ENCODE data around the gene RAPGEF5.

The RAPGEF5 gene

GRCh38 chr7:22189230-22189629, 167.7 kb downstream of the RAPGEF5 start:
- no peak for DNase-seq
- intact Hi-C loops (cut with DNase I): no loop called here

- no peak for DNase-seq
Observed at GRCh38 chr7:22187691-22188348, 169.1 kb downstream of the RAPGEF5 start.

GRCh38 chr7:22185559-22185958, 171.4 kb downstream of the RAPGEF5 start:
- intact Hi-C loops (cut with DNase I): no loop called here
- peak in 19 of 42 donors; percentile 7 to 69 (median 48) for DNase-seq

More at GRCh38 chr7:22187691-22188348, 169.1 kb downstream of the RAPGEF5 start:
- intact Hi-C loops (cut with DNase I): no loop called here

DNA sequence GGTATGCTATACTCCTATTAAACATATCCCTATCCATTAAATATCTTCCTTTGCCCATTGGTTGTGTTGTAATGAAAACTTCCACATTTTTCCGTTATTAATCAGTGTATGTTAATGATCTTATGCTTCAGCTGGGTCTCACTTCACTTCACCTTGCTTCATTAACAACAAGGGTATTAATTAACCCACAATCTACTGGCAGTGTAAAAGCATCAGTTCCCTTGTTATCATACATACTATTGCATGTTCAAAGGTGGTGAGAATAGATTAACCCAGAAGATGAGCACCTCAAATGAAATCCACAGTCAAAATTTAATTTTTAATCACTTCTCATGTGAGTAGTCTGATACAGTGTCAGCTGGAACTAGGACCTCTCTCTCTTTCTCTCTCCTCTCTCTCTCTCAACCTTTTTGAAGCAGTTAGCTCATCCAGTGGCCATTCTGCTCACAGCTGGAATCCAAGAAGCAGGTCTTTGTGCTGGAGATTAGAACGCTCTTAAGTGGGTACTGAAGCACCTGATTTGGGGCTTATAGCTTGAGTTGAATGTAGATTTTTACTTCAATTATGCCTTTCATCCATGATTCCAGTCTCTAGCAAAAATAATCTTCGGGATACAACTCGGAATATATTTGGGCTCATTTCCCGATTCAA, 172.3 kb downstream of the RAPGEF5 start:
- intact Hi-C loops (cut with DNase I): no loop called here

DNA sequence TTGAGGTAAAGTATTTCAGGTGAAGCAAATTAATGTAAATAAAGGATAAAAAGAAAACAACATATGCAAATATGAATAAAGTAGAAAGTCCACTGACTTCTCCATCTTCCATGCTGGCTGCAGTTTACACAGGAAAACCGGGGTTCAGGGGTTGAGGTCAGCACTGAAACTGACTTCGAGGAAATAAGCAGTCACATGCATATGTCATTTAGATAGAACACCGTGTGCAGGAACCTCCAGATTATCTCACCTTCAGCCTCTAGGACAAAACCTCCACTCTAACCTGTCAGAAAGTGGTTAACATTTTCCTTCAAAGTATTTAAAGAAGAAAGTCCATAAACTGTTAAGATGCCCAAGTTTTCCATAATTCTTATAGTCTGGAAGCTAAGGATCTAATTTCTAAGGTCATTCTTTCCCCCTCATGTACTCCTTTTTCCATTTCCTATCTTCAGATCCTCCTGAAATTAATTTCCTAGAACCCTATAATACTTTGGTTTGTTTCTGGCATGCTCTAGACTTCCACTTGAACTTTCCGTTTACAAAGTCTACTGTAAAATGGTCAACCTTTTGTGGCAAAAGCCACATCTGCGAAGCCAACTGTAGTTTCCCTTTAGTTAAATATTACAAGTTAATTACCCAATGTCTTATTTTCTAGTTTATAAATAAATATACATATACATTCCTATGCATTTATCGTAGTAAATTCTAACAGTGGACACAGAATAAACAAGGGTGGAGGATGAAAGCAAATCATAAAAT, 173.3 kb downstream of the RAPGEF5 start:
- intact Hi-C loops (cut with DNase I): no loop called here
- no peak for DNase-seq

More for the DNA sequence above, 172.3 kb downstream of the RAPGEF5 start:
- no peak for DNase-seq

DNA sequence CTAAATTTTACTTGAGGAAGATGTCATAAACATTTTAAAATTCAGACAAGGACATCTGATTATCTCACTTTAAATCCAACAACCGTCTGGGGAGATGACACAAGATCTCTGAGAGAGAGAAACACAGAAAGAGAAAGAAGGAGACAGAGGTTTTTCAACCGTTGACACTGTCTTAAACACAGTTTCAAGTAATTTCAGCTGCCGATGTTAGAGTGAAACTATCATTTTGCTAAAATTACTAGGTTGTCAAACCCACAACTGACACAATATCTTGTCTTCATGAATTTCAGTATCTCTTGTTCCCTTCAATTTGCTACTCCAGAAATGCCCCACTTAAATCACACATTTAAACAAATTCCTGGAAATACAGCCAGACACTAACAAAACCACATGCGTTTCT, 174.8 kb downstream of the RAPGEF5 start:
- intact Hi-C loops (cut with DNase I): no loop called here
- peak in 1 of 42 donors; percentile 1 for DNase-seq

DNA sequence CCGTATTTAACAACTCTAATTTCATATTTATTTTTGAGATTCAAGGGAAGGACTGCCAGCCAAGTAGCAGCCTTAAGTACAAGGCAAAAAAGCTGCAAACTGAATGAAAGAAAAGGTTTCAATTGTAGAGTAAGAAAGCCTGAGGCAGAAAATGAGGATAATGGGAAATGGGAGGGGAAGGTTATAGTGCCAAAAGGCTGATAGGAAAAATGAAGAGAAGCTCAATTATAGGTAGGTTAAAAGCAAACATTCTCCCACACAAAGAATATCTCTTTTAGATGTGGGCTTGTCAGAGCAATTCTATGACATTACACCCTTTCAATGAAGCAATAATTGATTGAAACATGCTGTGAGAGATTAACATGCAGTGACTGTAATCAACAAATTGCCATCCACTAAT, 175.3 kb downstream of the RAPGEF5 start:
- DNase-seq: no peak
- intact Hi-C loops (cut with DNase I): no loop called here

DNA sequence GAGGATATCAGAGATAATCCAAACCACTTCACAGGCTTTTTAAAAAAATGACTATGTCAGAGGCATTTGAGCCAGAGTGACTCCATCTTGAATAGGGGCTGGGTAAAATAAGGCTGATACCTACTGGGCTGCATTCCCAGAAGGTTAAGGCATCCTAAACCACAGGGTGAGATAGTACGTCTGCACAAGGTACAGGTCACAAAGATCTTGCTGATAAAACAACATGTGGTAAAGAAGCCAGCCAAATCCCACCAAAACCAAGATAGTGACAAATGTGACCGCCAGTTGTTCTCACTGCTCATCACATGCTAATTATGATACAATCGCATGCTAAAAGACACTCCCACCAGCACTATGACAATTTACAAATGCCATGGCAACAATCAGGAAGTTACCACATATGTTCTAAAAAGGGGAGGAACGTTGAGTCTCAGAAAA, 177.5 kb downstream of the RAPGEF5 start:
- intact Hi-C loops (cut with DNase I): no loop called here
- peak in 1 of 42 donors; percentile 0 for DNase-seq

DNA sequence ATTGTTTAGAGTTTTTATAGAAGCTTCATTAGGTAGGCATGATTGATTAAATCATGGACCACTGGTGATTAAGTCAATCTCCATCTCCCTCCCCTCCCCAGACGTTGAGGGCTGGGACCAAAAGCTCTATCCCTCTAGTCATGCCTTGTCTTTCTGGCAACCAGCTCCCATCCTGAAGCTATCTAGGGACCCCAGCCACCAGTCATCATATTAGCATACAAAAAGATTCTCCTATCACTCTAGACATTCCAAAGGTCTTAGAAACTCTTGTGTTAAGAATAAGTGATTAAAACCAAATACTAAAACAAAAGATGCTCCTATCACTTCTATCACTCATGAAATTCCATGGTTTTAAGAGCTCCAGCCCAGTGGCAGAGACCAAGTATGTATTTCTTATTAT, 178.2 kb downstream of the RAPGEF5 start:
- intact Hi-C loops (cut with DNase I): no loop called here
- no peak for DNase-seq

DNA sequence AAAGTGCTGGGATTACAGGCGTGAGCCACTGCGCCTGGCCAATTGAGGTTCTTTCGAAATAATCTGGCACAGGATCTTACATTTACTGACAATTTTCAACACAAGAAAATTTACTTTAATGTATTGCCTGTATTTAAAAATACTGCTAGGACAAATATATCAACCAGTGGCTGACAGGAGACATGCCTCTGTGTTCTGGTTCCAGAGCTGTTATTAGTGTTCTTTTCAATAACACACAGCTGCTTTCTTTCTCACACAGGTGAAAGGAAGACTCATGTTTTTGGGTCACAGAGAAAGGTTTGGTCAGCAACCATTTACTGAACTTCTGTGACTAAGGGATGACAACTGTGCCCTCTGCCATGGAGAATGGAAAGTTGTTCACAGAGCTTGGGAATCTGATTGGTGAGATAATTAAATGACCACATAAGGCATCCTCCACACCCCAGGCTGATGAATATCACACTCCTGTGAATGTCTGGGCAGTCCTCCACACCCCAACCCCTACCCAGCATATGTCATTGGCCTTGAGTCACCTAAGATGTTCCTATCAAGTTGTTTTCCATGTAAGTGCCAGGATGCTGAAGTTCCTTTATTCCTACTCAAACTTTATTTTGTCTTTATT, 180.1 kb downstream of the RAPGEF5 start:
- no peak for DNase-seq
- intact Hi-C loops (cut with DNase I): no loop called here

DNA sequence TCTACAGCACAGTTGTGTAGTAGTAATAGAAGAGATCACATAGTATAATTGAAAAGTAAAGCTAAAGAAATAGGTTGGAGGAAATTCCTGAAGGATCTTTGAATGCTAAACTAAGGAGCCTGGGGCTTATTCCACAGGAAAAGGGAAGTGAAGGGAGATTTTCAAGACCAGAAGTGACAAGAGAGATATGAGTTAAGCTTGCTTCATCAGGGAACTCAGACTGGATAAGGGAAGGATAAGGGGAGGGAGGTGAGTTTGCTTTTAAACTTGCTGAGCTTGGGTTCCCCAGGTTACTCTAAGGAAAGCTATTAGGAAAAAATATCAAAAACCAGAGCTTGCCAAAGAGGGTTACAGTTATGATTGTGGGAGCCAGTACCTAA, 182.4 kb downstream of the RAPGEF5 start:
- intact Hi-C loops (cut with DNase I): no loop called here
- DNase-seq: no peak

GRCh38 chr7:22173685-22174573, 183.0 kb downstream of the RAPGEF5 start:
- peak in 2 of 42 donors; percentile 18 to 59 for DNase-seq
- intact Hi-C loops (cut with DNase I): no loop called here

- intact Hi-C loops (cut with DNase I): no loop called here
Observed at GRCh38 chr7:22168129-22168634, 188.8 kb downstream of the RAPGEF5 start.

DNA sequence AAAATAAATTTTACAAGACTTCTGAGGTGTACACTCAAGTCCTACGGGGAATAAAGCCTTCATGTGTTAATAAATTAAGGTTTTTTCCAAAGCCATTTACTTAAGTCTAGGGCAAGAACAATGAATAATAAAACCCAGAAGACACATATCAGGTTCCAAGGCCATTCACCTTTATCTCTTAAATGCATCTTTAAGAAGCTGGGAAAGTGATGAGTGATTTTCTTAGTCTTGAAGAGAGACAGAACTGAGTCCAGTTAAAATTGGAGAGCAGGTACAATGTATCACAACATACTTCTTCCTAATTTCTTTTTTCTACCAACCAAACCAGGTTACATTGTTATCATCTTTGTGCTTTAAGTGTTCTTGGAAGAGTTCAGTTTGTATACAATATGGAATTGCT, 189.5 kb downstream of the RAPGEF5 start:
- DNase-seq: no peak
- intact Hi-C loops (cut with DNase I): no loop called here

More at GRCh38 chr7:22168129-22168634, 188.8 kb downstream of the RAPGEF5 start:
- DNase-seq: no peak

- DNase-seq: no peak
- intact Hi-C loops (cut with DNase I): no loop called here
Observed at GRCh38 chr7:22166928-22167327, 190.0 kb downstream of the RAPGEF5 start.

DNA sequence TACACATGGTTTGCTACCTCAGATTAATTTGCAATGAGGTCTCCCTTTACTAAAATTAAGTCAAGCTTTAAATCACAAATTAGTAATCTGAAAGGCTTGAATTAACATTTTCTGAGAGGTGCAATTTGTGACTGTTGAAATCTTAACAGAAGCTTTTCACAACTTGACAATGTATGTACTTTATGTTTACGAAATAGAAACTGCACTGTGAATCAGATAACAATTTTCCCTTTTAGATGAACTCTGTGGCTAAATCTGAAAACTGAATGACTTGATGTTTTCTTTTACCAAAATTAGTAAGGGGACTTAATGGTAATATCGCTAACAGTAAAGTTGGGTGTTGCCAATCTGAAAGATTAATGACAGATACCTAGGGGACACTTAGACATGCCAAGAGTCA, 197.6 kb downstream of the RAPGEF5 start:
- DNase-seq: no peak
- intact Hi-C loops (cut with DNase I): no loop called here

GRCh38 chr7:22157552-22157951, 199.4 kb downstream of the RAPGEF5 start:
- intact Hi-C loops (cut with DNase I): no loop called here
- DNase-seq: peak in 20 of 42 donors; percentile 22 to 65 (median 46)

DNA sequence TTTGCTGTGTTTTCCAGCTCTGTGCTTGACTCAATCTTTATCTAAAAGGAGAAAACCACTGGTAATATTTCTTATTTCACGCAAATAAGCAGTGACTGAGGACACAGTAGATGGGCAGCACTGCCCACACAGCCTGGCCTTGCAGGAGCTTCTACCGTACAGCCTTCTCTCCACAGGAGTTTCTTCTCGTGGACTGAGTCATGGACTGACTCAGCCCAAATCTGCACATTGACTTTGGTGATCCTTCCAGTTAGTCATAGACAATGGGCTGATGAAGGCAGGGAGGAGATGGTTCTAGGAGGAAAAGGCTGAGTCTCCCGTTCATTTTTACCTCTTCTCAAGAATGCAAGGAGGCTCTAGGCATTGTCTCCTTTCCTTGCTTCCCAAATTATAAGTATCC, 200.7 kb downstream of the RAPGEF5 start:
- intact Hi-C loops (cut with DNase I): no loop called here
- no peak for DNase-seq

DNA sequence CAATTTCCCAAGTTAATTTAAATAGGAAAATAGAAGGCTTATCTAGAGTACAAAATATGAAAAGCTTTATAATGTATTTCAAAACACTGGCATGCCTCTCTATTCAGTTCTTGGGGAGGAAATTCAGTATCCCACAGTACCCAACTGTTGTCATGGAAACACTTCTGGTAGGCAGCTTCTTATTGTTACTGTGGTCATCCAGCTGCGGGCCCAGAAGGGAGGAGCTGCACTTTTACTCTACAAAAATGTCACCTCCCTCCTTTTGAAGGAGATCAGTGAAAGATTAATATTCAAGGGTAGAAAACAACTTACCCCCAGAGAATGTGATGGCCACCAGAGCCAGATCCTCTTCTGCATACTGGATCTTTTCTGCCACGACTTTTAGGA, 202.8 kb downstream of the RAPGEF5 start:
- intact Hi-C loops (cut with DNase I): no loop called here
- DNase-seq: peak in 1 of 42 donors; percentile 51
